Ovary (tissue), 3 donors: ENCODE data around the gene ANO6.

Experiments used
- EP300 ChIP-seq: sonication (generic); formaldehyde crosslinking; IDR thresholded peaks from one replicate; pipeline ENCODE4 v1.6.1; 2017; ENCODE audit warnings: antibody characterized with exemption
- POLR2A ChIP-seq: fragments of 450-650 bp; IDR thresholded peaks from one replicate; pipeline ENCODE4 v1.6.1; 2017; ENCODE audit warnings: antibody characterized with exemption, mild to moderate bottlenecking, moderate library complexity
- TF ChIP-seq, protein P1 (sequence below), 3 donors: fragments of 450-650 bp in 2 of 3; fragments of 200-600 bp in 1 of 3; IDR thresholded peaks; one replicate each; pipeline versions ENCODE4 v1.5.1 to v1.8.0; 2016 to 2022; ENCODE audit warnings: antibody characterized with exemption in 3 of 3, mild to moderate bottlenecking in 1 of 3
- donor health status: DM: no; HTN: no; CAD: no.

DNA sequence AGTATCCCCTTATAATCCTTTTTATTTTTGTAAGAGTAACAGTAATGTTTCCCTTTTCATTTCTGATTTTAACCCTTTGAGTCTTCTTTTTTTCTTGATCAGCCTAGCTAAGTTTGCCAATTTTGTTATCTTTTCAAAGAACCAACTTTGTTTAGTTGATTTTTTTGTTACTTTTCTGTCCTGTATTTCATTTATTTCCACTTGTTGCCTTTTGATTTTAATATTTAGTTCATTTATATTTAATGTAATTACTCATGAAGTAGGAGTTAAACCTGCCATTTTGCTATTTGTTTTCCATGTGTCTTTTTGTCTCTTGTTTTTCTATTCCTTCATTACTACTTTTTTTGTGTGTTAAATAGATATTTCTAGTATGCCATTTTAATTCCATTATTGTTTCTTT, 146.4 kb downstream of the ANO6 start:
- TF ChIP-seq, protein P1, sequence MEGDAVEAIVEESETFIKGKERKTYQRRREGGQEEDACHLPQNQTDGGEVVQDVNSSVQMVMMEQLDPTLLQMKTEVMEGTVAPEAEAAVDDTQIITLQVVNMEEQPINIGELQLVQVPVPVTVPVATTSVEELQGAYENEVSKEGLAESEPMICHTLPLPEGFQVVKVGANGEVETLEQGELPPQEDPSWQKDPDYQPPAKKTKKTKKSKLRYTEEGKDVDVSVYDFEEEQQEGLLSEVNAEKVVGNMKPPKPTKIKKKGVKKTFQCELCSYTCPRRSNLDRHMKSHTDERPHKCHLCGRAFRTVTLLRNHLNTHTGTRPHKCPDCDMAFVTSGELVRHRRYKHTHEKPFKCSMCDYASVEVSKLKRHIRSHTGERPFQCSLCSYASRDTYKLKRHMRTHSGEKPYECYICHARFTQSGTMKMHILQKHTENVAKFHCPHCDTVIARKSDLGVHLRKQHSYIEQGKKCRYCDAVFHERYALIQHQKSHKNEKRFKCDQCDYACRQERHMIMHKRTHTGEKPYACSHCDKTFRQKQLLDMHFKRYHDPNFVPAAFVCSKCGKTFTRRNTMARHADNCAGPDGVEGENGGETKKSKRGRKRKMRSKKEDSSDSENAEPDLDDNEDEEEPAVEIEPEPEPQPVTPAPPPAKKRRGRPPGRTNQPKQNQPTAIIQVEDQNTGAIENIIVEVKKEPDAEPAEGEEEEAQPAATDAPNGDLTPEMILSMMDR (IDR thresholded peaks at IDR 0.05): no peak
- no peak for TF ChIP-seq POLR2A
- TF ChIP-seq EP300: no peak
